ENCODE results near the gene C11orf52. TPM values are rescaled to one million over a fixed set of nuclear protein-coding genes. Genes with fewer than 3 reads are reported as not detected.
A peak's percentile ranks its signal among the peaks of the same experiment; 100 is the strongest.

Gene C11orf52, protein sequence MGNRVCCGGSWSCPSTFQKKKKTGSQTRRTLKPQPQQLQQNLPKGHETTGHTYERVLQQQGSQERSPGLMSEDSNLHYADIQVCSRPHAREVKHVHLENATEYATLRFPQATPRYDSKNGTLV
- total RNA-seq, result 1 to 10 TPM; 1.5 to 8.3 TPM

DNA sequence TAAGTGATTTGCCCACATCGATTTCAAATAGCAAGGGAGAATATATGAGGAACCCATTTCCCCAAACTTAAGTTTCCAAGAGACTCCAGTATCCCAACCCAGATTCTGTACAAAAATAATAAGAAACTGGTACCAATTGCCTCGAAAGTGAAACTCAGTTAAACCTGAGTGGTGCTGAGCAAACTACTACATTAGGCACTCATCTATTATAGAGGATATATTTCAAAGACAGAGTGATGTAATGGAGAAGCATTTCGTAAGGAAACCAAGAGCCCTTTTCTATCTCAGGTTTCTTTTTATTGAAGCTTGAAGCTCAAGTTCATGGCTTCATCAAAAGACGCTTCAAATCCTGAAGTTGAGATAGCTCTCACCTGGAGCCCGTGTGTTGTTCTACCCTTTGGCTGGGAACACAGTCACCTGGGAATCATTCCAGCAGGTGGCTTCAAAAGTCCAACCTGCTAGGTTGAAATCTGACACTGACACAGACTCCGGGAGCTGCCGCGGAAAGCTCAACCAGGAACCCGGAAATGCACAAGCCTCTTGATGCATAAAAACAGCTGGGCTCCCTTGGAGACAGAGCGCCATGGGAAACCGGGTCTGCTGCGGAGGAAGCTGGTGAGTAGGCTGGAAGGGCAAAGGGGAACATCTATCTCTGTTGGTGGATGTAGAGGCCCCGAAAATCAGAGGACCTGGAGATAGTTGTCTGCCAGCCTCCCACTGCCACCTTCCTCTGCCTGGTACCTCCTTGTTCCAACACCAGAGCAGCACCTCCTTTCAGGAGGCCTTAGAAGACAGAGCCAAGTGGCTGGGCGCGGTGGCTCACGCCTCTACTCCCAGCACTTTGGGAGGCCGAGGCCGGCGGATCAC, at the start of gene C11orf52:
C11orf52 (plus strand) TSS at position 524 of the 867 bp plus-strand sequence; CDS start at position 584, 60 bp downstream.
- Histone ChIP-seq H3K4me1 (peaks cover 0 to 49% of the 10 kb centered on the region in 2 donors), H3K4me3 (peak within 1 kb of the TSS in 1 of 2 donors; percentile 14), H3K9me3 (no peaks in the 10 kb centered on the region), H3K36me3 (no peaks in the 10 kb centered on the region), H3K27me3 (no peaks in the 10 kb centered on the region), H3K27ac (peak within 1 kb of the TSS; percentile 70 to 75)
- no peak for DNase-seq (ENCODE audit: low spot score)
- TF ChIP-seq, protein P1, sequence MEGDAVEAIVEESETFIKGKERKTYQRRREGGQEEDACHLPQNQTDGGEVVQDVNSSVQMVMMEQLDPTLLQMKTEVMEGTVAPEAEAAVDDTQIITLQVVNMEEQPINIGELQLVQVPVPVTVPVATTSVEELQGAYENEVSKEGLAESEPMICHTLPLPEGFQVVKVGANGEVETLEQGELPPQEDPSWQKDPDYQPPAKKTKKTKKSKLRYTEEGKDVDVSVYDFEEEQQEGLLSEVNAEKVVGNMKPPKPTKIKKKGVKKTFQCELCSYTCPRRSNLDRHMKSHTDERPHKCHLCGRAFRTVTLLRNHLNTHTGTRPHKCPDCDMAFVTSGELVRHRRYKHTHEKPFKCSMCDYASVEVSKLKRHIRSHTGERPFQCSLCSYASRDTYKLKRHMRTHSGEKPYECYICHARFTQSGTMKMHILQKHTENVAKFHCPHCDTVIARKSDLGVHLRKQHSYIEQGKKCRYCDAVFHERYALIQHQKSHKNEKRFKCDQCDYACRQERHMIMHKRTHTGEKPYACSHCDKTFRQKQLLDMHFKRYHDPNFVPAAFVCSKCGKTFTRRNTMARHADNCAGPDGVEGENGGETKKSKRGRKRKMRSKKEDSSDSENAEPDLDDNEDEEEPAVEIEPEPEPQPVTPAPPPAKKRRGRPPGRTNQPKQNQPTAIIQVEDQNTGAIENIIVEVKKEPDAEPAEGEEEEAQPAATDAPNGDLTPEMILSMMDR (IDR thresholded peaks at IDR 0.05), result no peak

DNA sequence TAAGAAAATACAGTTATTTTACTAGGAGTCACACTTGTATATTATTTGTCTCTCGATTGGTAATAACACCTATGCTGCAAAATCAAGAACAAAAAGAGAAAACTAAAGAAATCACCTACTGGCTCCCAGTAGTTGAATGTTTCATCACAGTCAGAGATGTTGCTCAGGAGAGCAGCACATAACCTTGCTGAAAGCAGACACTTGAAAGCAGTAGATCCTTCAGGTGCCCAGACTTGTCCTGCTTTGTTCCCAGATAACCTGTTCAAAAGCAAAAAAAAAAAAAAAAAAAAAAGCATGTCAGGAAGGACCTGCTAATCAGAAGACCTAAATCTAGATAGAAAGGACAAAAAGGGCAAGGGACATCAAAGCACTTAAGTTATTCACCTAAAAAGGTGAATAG, 48.6 kb upstream of the C11orf52 start:
- H3K4me3 ChIP-seq, result no peak overlapping the region
- H3K9me3 ChIP-seq, result no peaks in the 10 kb centered on the region
- TF ChIP-seq, protein P1 (IDR thresholded peaks at IDR 0.05), result no peak
- no peak overlapping the region for H3K27ac ChIP-seq
- H3K4me1 ChIP-seq, result peaks cover 0 to 6% of the 10 kb centered on the region in 2 donors
- peaks cover 7% of the 10 kb centered on the region for H3K36me3 ChIP-seq
- no peaks in the 10 kb centered on the region for H3K27me3 ChIP-seq
- no peak for DNase-seq (ENCODE audit: low spot score)

DNA sequence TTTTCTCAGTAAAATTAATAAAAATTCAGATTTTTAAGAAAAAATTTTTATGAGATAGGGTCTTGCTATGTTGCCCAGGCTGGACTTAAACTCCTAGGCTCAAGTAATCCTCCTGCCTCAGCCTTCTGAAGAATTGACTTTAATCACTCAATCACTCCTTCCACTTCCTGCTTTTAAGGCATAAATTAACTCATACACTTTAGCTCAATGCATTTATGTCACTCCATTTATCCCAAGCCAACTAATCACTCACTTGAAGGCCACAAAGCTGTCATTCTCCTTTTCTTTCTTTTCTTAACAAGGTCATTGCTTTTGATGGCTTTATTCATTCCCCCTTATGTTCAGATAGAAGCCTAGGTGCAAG, 48.2 kb upstream of the C11orf52 start:
- no peaks in the 10 kb centered on the region for H3K9me3 ChIP-seq
- H3K27ac ChIP-seq, result peak overlapping the region; percentile 91 to 94
- no peaks in the 10 kb centered on the region for H3K27me3 ChIP-seq
- peak overlapping the region; percentile 81 to 94 for H3K4me3 ChIP-seq
- H3K36me3 ChIP-seq, result peaks cover 7% of the 10 kb centered on the region
- H3K4me1 ChIP-seq, result peaks cover 0 to 6% of the 10 kb centered on the region in 2 donors
- DNase-seq (ENCODE audit: low spot score), result no peak
- TF ChIP-seq, protein P1 (IDR thresholded peaks at IDR 0.05), result no peak

DNA sequence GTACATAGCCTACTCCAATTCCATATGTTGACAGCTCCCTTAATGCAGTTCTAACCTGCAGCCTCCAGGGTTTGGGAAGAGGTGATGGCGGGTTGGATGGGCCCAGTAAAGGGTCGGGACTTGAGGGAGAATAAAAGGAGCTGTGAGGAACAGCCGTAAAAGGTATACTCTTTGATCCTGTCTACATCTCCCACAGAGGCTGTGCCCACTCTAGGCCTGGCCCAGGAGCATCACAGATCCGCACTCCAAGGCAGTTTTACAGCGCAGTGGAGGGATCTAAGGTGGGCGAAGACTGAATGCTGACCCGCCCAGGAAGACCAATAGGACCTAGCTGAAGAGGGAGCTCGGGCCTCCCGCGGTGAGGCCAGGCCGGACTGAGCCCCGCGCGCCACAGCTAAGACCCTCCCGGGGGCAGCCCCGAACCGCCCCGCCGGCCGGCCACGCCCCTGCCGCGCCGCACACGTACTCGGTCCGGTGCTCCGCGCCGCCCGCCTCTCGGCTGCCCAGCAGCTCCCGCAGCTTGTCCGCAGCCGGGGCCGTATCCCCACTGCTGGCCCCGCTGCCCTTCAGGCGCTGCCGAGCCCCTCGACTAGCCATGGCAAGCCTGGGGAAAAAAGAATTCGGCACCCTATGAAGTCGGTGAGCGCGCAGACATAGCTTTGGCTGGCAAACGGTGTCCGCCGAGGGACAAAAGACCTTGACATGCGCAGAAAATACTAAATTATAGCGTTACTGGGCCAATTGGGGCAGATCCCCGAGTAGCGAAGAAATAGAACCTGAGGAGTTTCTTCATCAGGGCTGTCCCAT, 47.6 kb upstream of the C11orf52 start, which contains the start of gene ALG9:
ALG9 (minus strand) TSS at position 696 of the 807 bp plus-strand sequence; CDS start at position 597, 99 bp downstream.
- Histone ChIP-seq H3K4me1 (peaks cover 0 to 6% of the 10 kb centered on the region in 2 donors), H3K27me3 (no peaks in the 10 kb centered on the region), H3K9me3 (no peaks in the 10 kb centered on the region), H3K4me3 (peak within 1 kb of the TSS; percentile 81 to 94), H3K36me3 (peaks cover 7% of the 10 kb centered on the region), H3K27ac (peak within 1 kb of the TSS; percentile 91 to 94)
- peak; percentile 76 for DNase-seq (ENCODE audit: low spot score)
- TF ChIP-seq, protein P1 (IDR thresholded peaks at IDR 0.05), result peak in 1 of 2 donors; percentile 38

DNA sequence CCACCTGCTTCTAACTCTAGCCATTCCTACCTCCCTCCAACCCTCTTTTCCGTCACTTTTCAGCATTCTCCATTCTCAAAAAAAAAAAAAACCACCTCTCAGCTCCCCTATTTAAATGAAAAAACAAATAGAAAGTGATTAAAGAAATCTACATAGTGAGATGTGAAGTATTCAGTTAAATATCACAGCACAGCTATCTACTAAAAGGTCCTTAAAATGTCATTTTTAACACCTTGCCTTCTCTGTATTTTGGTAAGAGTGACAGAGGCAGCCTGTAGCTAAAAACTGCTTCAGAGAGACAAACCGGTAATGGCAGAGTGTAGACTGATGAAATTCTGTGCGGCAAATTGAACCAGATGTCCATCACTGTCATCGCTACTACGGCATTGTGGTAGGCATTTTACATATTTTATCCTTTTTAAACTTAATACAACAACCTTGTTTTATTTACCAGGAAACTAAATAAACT, 47.0 kb upstream of the C11orf52 start:
- peak overlapping the region; percentile 91 to 94 for H3K27ac ChIP-seq
- no peaks in the 10 kb centered on the region for H3K9me3 ChIP-seq
- peaks cover under 1% of the 10 kb centered on the region for H3K36me3 ChIP-seq
- no peak for DNase-seq (ENCODE audit: low spot score)
- peak overlapping the region; percentile 81 to 94 for H3K4me3 ChIP-seq
- TF ChIP-seq, protein P1 (IDR thresholded peaks at IDR 0.05), result no peak
- peaks cover 0 to 6% of the 10 kb centered on the region in 2 donors for H3K4me1 ChIP-seq
- H3K27me3 ChIP-seq, result no peaks in the 10 kb centered on the region

Data from right atrium auricular region (tissue), 2 donors.